Epithelial cell of proximal tubule (primary cell): ENCODE measurements around the gene BEND5. TPM values are rescaled to one million over a fixed set of nuclear protein-coding genes. Genes with fewer than 3 reads are reported as not detected.

Source experiments
- DNase-seq: peaks from one replicate; pipeline ENCODE4 v3.0.0-alpha.2; 2011; ENCODE audit warnings: low read depth
- H3K4me3 ChIP-seq: 2 replicates; pipeline ENCODE4 v1.5.1; 2011; ENCODE audit warnings: low read depth, mild to moderate bottlenecking, low read length
- total RNA-seq: library from RNA; depleted of rRNA; stranded (reverse); fragments of >200 nt; gene quantifications from 2 replicates; pipeline ENCODE4 v1.2.3, GENCODE V29; 2015
- TF ChIP-seq, protein P1 (sequence below): conservative IDR thresholded peaks from 2 replicates; pipeline ENCODE4 v1.5.1; 2012; ENCODE audit warnings: low read depth, mild to moderate bottlenecking, low read length

The BEND5 gene
- total RNA-seq, 1 donor from 2014 or later, result 1.9 TPM

GRCh38 chr1:48717082-48717481, 59.6 kb downstream of the BEND5 start:
- no peak for DNase-seq

DNA sequence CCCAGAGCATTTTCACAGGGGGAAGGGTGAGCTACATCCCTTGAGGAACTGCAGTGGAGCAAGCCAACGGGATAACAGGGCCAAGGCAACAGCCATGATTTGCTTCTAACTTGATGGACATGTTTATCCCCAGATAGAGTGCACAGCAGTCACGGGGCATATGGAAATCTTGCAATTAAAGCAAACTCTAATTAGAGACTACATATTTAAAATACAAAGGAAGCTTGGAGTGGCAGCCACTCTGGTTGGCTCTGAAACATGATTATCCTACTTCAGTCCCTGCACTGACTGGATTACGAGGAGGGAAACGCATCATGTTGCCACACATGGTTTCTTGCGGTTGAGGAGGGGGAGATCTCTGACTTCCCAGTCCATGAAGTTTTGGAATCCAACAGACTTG, 60.8 kb downstream of the BEND5 start:
- H3K4me3 ChIP-seq, result no peak overlapping the region
- no peak for DNase-seq
- TF ChIP-seq, protein P1, sequence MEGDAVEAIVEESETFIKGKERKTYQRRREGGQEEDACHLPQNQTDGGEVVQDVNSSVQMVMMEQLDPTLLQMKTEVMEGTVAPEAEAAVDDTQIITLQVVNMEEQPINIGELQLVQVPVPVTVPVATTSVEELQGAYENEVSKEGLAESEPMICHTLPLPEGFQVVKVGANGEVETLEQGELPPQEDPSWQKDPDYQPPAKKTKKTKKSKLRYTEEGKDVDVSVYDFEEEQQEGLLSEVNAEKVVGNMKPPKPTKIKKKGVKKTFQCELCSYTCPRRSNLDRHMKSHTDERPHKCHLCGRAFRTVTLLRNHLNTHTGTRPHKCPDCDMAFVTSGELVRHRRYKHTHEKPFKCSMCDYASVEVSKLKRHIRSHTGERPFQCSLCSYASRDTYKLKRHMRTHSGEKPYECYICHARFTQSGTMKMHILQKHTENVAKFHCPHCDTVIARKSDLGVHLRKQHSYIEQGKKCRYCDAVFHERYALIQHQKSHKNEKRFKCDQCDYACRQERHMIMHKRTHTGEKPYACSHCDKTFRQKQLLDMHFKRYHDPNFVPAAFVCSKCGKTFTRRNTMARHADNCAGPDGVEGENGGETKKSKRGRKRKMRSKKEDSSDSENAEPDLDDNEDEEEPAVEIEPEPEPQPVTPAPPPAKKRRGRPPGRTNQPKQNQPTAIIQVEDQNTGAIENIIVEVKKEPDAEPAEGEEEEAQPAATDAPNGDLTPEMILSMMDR, result no peak

More at GRCh38 chr1:48717082-48717481, 59.6 kb downstream of the BEND5 start:
- TF ChIP-seq, protein P1, result no peak
- no peak overlapping the region for H3K4me3 ChIP-seq

- H3K4me3 ChIP-seq, result no peak overlapping the region
- TF ChIP-seq, protein P1, result no peak
- DNase-seq, result no peak
These were observed 65.8 kb downstream of the BEND5 start for GRCh38 chr1:48710915-48711314.

GRCh38 chr1:48710318-48710717, 66.4 kb downstream of the BEND5 start:
- TF ChIP-seq, protein P1, result no peak
- DNase-seq, result no peak
- no peak overlapping the region for H3K4me3 ChIP-seq

- H3K4me3 ChIP-seq, result no peak overlapping the region
- no peak for DNase-seq
- TF ChIP-seq, protein P1, result no peak
These were observed 72.0 kb downstream of the BEND5 start for GRCh38 chr1:48704736-48705135.

- H3K4me3 ChIP-seq, result no peak overlapping the region
- peak; percentile 68 for DNase-seq
- TF ChIP-seq, protein P1, result no peak
These were observed 75.2 kb downstream of the BEND5 start for GRCh38 chr1:48701445-48701844.

DNA sequence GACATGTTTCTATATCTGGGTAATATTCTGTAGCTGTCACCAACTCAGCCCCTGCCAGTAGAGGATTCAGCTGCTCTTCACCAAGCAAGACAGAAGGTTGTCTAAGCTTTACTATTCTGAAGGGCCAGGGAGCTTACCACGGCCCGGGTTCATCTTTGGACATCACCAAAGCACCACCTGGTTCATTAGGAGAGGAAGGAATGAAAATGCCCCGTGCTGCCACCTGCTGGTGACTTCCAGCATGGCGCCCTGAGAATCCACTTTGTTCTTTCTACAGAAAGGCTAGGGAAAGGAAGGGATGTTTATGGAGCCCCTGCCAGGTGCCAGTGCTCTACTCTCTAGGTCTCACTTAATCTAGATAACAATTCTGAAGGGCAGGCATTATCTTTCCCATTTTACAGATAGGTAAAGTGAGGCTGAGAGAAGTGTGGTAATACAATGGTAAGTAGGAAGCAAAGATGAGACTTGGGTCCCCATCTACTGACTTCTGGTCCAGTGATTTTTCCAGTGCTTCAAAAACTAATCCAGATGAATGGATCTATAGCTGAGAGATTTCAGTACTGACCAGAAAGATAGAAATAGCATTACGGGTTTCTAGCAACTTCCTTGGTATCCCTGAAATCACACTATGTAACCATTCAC, 79.5 kb downstream of the BEND5 start:
- no peak for DNase-seq
- H3K4me3 ChIP-seq, result no peak overlapping the region
- TF ChIP-seq, protein P1, result peak; percentile 94
